ENCODE measurements around the gene OBSCN.

The OBSCN gene

GRCh38 chr1:228280961-228281591 lies 73.2 kb downstream of the OBSCN start:
- DNase-seq: no peak

- no peak for DNase-seq
These were observed 73.9 kb downstream of the OBSCN start for GRCh38 chr1:228281631-228282328.

GRCh38 chr1:228282329-228283042 lies 74.6 kb downstream of the OBSCN start:
- no peak for DNase-seq

- DNase-seq: no peak
These were observed 75.2 kb downstream of the OBSCN start for GRCh38 chr1:228283043-228283371.

GRCh38 chr1:228283476-228284147 lies 75.8 kb downstream of the OBSCN start:
- no peak for DNase-seq

- DNase-seq: no peak
These were observed 76.3 kb downstream of the OBSCN start for GRCh38 chr1:228284148-228284495.

GRCh38 chr1:228284521-228284920 lies 76.7 kb downstream of the OBSCN start:
- no peak for DNase-seq

- no peak for DNase-seq
These were observed 78.0 kb downstream of the OBSCN start for GRCh38 chr1:228285661-228286504.

GRCh38 chr1:228286505-228287417 lies 78.9 kb downstream of the OBSCN start:
- DNase-seq: no peak

- DNase-seq: no peak
These were observed 79.9 kb downstream of the OBSCN start for GRCh38 chr1:228287541-228288425.

GRCh38 chr1:228288536-228289238 lies 80.8 kb downstream of the OBSCN start:
- no peak for DNase-seq

GRCh38 chr1:228289239-228289849 lies 81.5 kb downstream of the OBSCN start:
- DNase-seq: no peak

- DNase-seq: no peak
These were observed 82.4 kb downstream of the OBSCN start for GRCh38 chr1:228289996-228290881.

- DNase-seq: no peak
These were observed 84.2 kb downstream of the OBSCN start for GRCh38 chr1:228291906-228292608.

- no peak for DNase-seq
These were observed 84.7 kb downstream of the OBSCN start for GRCh38 chr1:228292609-228292911.

GRCh38 chr1:228293393-228293792 lies 85.5 kb downstream of the OBSCN start:
- DNase-seq: no peak

- no peak for DNase-seq
These were observed 86.1 kb downstream of the OBSCN start for GRCh38 chr1:228293816-228294500.
